GM19043 (cell line): ENCODE data around the gene BEGAIN.

Experiments
- ATAC-seq: cut with Tn5 transposase; IDR thresholded peaks from one replicate; pipeline ENCODE4 v1.9.1; 2021; ENCODE audit warnings: low read depth; ENCODE audit not compliant: unreplicated experiment

BEGAIN gene

DNA sequence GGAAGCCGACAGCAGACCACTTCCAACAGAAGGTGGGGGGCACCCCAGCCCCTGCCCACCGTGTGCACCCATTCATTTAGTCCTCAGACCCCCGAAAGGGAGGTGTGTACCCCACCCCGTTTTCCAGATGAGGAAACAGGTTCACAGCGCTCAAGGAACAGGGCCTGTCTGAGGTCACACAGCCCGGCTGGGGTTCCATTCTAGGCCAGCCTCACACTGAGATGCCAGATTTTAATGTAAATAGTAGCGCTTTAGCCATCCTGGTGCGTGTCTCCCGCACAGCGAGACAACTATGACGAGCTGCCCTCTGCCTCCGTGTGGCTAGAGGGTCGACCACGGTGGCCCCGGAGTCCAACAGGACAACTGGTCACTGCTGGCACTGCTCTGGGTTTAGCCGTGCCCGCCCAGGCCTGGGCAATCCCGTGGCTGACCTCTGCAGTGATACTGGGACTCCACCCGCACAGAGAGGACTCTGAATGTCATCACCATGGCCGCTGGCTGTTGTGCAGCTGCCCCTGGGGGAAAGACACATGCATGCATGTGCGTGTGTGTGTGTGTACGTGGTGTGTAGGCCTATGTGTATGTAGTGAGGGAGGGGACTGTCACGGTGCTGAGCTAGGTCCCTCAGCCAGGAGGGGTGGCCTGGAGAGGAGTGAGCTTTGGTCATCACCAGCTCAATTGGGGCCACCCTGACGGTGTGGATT is 31.6 kb downstream of the BEGAIN start:
- no peak for ATAC-seq

DNA sequence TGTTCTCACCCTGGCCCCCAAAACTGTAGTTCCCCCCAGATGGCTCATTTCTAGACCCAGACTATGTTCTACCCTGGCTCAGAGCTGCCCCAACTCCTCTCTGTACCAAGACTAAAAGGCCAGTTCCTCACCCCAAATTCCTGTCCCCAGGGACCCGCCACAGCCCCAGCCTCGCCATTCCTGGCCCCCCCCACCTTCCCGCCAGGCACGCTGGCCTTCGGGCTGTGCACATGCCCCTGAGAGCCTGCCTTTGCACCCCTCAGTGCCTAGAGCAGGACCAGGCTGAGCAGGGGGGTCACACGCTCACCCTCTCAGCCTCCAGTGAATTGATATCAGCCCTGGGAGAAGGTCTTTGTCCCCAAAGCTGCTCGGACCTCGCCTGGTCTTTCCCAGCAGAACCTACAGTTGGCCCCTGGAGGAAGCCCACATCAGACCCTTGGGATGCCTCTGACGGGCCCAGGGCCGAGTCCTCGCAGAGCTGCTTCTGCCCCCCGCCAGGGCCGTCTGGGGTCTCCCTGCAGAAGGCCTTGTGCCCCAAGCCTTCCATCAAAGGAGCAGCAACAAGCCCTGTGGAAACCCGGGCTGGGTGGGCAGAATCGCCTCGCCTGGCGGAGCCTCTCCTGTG is 32.4 kb downstream of the BEGAIN start:
- ATAC-seq, result no peak

DNA sequence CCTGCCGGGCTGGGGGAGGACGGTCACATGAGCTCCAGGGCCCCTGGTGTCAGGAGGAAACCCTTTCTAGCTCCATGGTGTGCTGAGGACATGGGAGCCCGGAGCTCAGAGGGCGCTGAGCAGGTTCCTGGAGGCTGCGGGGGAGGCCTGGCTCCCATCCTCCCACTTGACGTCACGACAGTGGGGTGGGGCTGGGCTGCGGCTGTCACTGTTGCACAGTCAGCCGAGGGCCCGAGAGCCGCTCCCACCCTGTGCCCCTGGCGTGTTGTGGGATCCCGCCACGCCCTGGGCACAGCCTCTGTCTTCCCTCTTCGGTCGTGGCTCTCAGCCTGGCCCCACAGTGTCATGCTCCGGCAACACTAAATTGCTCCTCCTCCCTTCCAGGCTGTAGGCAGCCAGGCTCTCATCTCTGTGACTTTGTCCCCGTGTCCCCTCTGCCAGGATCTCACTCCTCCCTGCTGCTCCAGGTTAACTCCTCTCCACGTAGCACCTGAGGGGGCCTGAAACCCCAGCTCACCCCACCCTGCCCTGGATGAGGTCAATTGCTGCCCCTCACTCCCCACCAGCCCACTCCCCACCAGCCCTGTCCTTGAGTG is 33.0 kb downstream of the BEGAIN start:
- no peak for ATAC-seq

DNA sequence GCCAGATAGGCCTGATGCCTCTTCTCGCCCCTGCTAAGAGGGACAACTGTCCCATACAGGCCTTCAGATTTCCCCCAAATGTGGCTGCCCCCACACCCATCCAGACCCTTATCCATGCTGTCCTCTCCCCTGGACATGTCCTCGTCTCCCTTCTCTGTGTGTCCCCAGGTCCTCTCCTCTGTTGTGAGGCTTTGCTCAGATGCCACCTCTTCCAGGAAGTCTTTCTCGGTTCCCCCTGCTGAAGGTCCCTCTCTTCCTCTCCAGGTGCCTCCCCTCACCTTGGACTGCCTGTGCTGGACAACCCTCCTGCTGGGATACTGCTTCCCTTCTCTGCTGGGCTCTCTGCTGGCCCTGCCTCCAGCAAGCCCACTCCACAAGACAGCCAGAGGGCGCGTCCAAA is 33.7 kb downstream of the BEGAIN start:
- ATAC-seq, result no peak

DNA sequence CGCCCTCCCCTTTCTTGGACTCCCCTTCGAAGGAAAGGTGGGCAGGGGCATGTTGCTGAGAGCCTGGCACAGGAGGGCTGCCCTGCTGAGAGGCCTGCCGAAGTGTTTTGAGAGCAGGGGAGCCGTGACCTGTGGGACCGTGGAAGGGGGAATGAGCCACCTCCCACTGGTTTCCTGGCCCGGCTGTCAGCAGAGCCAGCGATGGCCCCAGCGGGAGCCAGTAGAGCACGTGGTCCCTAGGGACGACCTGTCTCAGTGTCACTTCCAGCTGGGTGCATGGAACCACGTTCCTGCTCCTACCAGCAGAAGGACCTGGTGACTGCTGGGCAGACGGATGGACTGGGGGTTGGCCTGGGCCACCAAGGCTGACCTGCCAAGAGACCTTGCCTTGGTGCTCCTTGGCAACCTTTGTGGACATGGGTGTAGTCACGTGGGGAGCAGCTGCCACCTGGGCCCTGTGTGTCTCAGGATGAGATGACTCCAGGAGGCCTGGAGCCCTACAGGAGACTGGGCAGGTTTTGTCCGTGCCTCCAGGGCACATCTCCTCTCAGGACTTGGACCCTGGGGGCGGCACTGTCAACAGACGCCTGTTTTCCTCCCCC is 34.6 kb downstream of the BEGAIN start:
- no peak for ATAC-seq

DNA sequence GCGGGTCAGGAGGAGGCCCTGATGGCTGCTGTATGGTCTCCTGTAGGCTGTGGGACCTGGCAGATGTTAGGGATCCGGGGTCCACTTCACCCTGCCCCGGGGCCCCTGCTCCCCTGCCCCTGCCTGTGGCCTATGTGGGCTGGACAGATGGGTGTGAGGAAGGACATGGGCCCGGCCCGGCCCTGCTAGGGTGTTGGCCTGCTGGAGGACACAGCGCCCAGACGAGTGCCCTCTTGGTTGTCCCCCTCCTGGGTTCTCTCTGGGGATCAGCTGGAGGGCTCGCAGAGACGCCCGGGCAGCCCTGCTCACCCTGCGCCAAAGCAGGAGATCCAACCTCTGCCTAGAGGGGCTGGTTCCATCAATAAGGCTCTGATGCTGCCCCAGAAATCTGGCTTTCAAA is 36.2 kb downstream of the BEGAIN start:
- ATAC-seq, result no peak

DNA sequence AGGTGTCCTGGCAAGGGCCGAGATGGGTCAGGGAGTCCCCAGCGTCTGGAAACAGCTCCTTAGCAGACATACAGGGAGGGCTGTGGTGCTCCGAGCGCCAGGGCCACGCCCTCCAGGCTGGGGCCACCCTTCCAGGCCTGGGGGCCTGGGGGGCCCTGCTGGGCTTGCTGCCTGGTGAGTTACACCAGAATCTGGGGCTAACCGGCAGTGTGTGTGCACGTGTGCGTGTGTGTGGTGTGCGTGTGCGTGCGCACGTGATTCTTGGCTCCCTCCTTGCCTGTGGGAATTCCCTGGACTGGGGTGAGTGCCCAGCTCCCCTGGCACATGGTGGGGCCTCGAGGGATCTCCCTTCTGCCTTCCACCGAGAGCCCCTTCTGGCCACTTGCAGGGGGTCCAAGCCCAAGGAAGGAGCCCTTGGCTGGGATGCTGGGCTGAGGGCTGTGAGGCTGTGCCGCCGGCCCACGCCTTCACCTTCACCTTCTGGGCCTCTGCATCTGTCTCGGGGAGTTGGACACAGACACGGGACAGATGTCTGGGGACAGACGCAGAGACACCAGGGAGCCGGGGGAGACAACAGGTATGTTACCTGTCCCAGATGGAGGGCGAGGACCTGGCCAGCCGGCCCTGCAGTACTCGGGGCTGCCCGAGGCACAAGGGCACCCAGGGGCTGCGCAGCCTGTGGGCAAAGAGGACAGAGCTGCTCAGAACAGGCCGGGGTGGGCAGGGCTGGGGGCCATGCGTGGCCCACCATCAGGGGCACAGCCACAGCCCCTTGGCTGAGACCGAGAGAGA is 37.2 kb downstream of the BEGAIN start:
- no peak for ATAC-seq

DNA sequence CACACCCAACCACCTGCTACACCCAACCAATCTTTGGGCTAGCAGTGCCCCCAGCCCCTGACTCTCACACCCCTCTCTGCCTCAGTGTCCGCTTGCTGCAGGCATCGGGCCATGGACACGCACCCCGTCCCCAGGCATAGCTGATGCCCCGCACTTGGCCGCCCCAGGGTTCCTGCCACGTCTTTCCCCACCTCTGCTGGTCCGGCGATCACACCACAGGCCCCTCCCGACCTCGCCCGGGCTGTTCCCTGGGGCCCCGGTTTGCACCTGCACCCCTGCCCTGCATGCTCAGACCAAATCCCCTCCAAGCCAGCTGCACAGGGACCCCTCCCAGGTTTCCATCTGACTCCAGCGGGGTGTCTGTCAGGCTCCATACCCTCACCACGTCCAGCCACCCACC is 38.3 kb downstream of the BEGAIN start:
- ATAC-seq, result no peak

DNA sequence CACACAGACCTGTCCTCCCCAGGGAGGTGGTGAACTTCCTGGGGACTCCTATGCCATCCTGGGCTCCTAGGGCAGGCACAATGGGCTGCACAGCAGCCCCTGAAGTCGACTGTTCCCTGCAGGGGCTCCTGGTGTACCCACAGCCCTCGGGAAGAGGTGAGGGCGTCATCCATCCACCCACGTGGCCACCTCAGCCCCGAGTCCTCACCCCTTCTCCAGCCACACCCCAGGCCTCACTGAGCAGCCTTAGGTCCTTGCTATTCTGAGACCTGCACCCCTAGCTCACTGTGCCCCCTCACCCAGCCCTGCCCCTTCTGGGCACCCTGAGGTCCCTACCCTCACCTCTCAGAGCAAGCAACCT is 38.9 kb downstream of the BEGAIN start:
- ATAC-seq, result no peak

DNA sequence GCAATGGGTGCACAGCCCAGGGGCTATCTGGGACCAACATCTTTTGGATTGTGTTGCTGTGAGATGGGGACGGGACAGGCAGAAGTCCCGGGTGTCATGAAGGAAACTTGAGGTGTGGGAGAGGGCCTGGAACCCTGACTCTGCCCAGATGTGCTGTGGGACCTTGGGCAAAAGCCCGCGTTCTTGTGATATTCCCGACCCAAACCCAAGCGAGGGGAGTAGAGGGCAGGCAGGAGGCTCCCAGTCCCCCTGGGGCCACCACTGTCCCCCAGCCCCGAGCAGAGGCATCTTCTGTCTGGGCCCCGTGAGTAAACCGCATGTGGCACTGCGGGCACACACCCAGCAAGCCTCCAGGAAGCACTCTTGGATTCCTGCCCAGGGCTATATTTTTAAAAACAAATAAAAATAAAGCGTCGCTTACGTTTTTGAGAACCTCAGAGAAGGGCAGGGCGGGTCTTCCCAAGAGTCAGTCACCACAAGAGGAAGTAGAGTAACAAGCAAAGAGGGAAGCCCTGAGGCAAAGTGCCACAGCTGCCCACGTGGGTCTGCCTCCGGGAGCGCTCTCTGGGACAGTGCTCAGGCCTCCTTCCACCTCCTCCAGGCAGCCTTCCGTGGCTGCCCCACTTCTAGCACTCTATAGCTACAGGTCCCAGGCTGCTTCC is 39.5 kb downstream of the BEGAIN start:
- ATAC-seq, result no peak

DNA sequence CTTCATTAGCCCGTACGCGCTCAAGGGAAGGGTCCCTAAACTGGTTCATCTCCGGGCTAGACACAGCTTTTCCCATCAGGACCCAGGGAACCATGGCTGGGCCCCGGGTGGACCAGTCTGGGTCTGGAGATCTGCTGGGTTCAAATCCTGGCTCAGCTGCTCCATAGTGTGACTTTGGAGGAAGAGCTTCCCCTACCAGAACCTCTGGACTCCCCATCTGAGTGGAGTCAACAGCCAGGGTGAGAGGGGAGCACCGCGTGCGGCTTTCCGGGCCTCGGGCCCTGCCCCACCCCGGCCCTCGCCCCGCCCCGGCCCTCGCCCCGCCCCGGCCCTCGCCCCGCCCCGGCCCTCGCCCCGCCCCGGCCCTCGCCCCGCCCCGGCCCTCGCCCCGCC is 41.2 kb downstream of the BEGAIN start:
- ATAC-seq, result no peak

DNA sequence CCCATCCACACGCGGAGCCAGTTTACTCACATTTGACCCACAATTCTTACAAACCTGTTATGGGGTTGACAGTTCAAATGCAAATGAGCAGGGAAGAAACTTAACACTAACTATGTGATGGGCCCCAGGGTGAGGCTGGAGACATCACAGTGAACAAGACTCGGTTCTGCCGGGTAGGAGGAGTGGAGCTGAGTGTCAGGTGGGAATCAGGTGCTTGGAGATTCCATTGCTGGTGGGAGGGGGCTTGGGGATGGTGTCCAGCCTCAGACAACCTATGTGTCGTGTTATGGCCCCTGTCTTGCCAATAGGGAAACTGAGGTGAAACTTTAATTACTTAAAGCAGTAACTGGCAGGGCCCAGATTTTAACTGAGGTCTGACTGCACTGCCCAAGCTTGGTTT is 41.9 kb downstream of the BEGAIN start:
- no peak for ATAC-seq

DNA sequence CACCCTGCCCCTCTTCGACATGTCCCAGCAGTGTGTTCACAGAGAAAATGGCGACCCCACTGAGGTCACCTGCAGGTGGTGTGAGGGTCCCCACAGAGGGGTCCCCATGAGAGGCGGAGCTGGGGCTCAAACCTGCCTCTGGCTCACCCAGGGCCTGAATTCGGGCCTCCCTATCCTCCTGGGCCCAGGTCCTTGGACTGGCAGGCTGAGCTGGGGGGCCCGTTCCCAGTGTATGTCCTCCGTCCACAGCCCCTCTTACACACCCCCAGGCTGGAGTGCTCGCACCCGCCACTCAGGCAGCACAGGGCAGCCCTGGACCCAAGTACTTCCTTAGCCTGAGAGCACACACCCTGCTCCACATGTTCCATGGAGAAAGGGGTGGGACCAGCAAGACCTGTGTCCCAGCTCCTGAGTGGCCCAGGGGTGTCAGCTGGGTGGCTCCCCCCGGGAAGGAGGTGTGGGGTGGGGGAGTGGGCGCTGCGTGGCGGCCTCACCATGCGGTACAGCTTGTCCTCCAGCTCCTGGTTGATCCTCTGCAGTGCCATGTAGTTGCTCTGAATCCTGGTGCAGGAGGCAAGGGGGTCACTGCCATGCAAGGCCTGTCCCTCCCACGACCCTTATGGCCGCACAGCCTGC is 42.6 kb downstream of the BEGAIN start:
- ATAC-seq, result no peak

DNA sequence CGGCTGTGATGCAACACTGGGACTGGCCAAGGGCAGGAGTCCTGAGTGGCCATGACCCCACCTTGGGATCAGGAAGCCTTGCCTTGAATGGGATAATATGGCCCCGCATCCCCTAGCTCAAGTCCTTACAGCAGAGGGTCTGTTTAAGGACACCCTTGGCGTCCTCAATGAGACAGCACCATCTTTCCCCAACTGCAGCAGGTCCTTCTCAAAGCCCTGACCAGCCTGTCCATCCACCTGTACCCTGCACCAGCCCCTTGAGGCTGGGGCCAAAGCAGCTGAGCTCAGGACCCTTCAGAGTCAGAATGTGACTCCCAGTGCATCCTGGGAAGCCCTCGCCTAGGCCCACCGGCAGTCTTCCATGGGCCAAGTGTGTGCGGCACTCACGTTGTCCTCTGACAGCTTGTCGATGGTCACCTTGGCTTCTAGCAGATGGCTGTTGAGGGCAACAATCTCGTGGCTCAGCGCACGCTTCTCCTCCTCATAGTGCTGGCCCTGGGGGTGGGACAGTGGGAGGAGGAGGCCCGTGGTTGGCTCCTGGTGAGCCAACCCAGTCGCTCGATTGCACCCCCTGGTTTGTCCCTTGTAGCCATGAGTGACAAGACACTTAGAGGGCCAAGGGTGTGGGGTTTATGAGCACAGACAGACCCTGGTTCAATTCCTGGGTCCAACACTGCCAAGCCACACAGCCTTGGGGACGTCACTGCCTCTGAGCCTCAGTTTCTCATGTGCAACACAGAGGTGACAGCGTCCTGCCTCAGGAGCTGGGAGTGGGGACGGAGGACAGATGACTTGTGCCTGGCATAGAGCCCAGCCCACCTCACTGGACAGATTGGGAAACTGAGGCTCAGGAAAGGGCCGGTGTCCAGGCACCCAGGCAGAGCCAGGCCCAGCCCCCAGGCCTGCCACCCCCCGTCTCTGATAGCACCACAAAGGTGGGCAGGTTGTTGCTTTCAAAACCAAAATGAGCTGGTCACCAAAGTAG is 43.5 kb downstream of the BEGAIN start:
- no peak for ATAC-seq

DNA sequence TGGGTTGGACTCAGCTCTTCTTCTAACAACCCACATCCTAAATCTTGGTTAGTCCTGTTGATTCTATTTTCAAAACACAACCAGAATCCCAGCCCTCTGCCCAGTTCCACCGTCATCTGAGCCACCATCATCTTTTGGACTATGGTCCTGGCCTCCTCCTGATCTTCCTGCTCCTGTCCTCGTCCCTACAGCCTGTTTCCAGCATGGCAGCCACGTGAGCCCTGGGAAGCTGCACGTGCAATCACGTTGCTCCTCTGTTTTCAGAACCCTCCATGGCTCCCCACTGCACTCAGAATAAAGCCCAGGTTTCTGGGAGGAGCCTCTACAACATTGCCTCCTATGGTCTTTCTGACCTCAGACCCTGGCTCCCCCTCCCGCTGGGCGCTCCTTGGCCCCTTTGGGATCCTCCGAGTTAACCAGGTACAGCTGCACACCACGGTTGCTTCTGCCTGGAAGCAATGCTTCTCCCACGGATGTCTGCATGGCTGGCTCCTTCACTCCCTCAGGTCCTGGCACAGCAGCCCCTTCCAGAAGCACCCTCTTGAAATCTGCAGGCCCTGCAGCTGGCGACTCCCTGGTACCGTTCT is 44.5 kb downstream of the BEGAIN start:
- ATAC-seq, result no peak

DNA sequence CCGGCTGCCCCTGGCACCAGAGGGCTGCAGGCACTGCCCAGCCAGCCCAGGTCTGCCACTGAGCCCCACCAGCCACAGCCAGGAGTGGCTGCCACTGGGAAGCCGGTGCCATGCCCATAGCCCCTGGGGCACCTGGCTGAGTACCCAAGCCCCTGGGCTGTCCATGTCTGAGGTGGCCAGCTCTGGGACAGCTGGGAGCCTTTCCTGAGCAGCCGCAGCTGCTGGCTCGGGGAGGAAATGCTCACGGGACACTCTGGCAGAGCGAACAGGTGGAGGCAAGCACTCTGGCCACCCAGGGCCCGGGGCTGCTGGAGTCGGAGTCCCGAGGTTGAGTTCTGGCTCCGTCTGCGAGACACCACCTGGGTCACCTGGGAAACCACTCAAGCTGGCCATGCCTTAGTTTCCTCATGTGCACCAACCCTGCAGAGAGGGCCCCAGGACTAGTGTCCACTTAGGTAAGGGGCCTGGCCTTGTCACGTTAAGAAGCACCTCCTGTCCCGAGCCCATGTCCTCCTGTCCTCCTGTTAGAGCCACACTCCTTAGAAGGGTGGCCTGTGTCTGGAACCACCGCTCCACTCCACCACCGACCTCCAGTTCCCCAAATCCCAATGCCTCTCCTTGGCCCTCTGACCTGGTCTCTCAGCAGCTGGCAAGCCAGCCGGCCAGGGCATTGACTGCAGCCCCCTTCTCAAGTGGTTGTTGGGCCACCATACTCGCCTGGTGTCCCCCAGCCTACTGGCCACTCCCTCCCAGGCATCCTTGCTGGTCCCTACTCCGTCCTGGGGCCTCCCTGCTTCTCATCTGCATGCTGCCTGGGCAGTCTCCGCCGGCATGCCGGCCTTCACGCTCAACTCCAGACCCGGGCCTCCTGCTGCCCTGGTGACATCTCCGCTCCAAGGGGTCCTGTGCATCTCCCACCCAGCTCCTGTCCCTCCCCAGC is 45.3 kb downstream of the BEGAIN start:
- ATAC-seq, result no peak

DNA sequence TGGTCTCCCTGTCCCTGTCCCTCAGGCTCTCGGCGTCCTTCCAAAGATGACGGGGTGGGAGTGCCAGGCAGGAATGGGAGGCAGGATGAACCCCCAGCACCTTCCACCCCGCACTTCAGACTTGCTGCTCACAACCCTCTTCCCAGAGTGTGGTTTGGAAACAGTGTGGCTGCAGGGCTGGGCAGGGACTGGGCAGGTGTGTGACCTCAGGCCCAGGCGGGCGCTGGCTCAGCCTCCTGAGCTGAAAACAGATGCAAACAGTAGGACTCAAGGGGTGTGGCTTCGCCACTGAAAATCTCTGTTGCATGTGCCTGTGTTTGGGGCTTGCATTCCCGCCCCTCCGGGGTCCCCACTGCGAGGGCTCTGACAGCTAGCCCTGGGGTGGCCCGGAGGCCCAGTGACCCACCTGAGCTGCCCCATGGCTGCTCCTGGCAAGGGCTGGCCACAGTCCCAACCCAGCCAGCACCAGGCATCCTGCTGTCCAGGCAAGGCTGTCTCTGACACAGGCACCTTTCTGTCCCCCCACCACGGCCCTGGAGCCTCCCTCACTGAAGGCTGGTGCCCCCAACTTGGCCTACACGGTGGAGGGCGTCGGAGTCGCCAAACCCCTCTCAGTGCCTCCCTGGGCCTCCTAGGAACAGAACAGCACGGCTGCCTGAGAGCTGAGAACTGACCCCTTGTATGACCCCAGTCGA is 46.1 kb downstream of the BEGAIN start:
- no peak for ATAC-seq
